ENCODE data around the gene KCTD17.

The KCTD17 gene

GRCh38 chr22:37069719-37070118 lies 18.2 kb downstream of the KCTD17 start:
- TF ChIP-seq FOXP2 (optimal IDR thresholded peaks at IDR 0.05; ENCODE audit: borderline replicate concordance, extremely low read depth, extremely low read length, insufficient read depth) (no peak), REST (IDR thresholded peaks at IDR 0.05; ENCODE audit: insufficient read depth in 1 of 2, low read depth in 2 of 2, low read length in 2 of 2) (no peak), POLR2AphosphoS5 (IDR thresholded peaks at IDR 0.05; ENCODE audit: low read depth, low read length) (no peak), SIN3A (IDR thresholded peaks at IDR 0.05; ENCODE audit: borderline replicate concordance, insufficient read depth, low read length) (no peak), TAF1 (IDR thresholded peaks at IDR 0.05; ENCODE audit: borderline replicate concordance, insufficient read depth, low read length) (no peak)

GRCh38 chr22:37070334-37070733 lies 18.8 kb downstream of the KCTD17 start:
- TF ChIP-seq TAF1 (IDR thresholded peaks at IDR 0.05; ENCODE audit: borderline replicate concordance, insufficient read depth, low read length) (no peak), REST (IDR thresholded peaks at IDR 0.05; ENCODE audit: insufficient read depth in 1 of 2, low read depth in 2 of 2, low read length in 2 of 2) (no peak), POLR2AphosphoS5 (IDR thresholded peaks at IDR 0.05; ENCODE audit: low read depth, low read length) (no peak), FOXP2 (optimal IDR thresholded peaks at IDR 0.05; ENCODE audit: borderline replicate concordance, extremely low read depth, extremely low read length, insufficient read depth) (no peak), SIN3A (IDR thresholded peaks at IDR 0.05; ENCODE audit: borderline replicate concordance, insufficient read depth, low read length) (no peak)

GRCh38 chr22:37070744-37071143 lies 19.2 kb downstream of the KCTD17 start:
- TF ChIP-seq TAF1 (IDR thresholded peaks at IDR 0.05; ENCODE audit: borderline replicate concordance, insufficient read depth, low read length) (no peak), FOXP2 (optimal IDR thresholded peaks at IDR 0.05; ENCODE audit: borderline replicate concordance, extremely low read depth, extremely low read length, insufficient read depth) (no peak), REST (IDR thresholded peaks at IDR 0.05; ENCODE audit: insufficient read depth in 1 of 2, low read depth in 2 of 2, low read length in 2 of 2) (no peak), POLR2AphosphoS5 (IDR thresholded peaks at IDR 0.05; ENCODE audit: low read depth, low read length) (no peak), SIN3A (IDR thresholded peaks at IDR 0.05; ENCODE audit: borderline replicate concordance, insufficient read depth, low read length) (no peak)

- TF ChIP-seq SIN3A (IDR thresholded peaks at IDR 0.05; ENCODE audit: borderline replicate concordance, insufficient read depth, low read length) (no peak), TAF1 (IDR thresholded peaks at IDR 0.05; ENCODE audit: borderline replicate concordance, insufficient read depth, low read length) (no peak), REST (IDR thresholded peaks at IDR 0.05; ENCODE audit: insufficient read depth in 1 of 2, low read depth in 2 of 2, low read length in 2 of 2) (no peak), POLR2AphosphoS5 (IDR thresholded peaks at IDR 0.05; ENCODE audit: low read depth, low read length) (no peak), FOXP2 (optimal IDR thresholded peaks at IDR 0.05; ENCODE audit: borderline replicate concordance, extremely low read depth, extremely low read length, insufficient read depth) (no peak)
Observed at GRCh38 chr22:37072673-37073072, 21.1 kb downstream of the KCTD17 start.

- TF ChIP-seq TAF1 (IDR thresholded peaks at IDR 0.05; ENCODE audit: borderline replicate concordance, insufficient read depth, low read length) (no peak), POLR2AphosphoS5 (IDR thresholded peaks at IDR 0.05; ENCODE audit: low read depth, low read length) (no peak), REST (IDR thresholded peaks at IDR 0.05; ENCODE audit: insufficient read depth in 1 of 2, low read depth in 2 of 2, low read length in 2 of 2) (no peak), SIN3A (IDR thresholded peaks at IDR 0.05; ENCODE audit: borderline replicate concordance, insufficient read depth, low read length) (no peak), FOXP2 (optimal IDR thresholded peaks at IDR 0.05; ENCODE audit: borderline replicate concordance, extremely low read depth, extremely low read length, insufficient read depth) (no peak)
Observed at GRCh38 chr22:37074537-37074936, 23.0 kb downstream of the KCTD17 start.

Data from PFSK-1 (cell line).